Calu3 (cell line): ENCODE results near the gene SV2B. TPM values are rescaled to one million over a fixed set of nuclear protein-coding genes. Genes with fewer than 3 reads are reported as not detected.

Source experiments
- BruUV-seq: library from RNA; stranded (reverse); fragments of 400-500 nt; replicated peaks from 2 replicates; lab custom pipeline; 2021; lab: Mats Ljungman, UMichigan
- CTCF ChIA-PET: fragments of 300-600 bp; sonication (Branson Sonifier 250); formaldehyde crosslinking; loops from one replicate; lab custom pipeline; 2022; ENCODE audit warnings: antibody characterized with exemption; lab: Charles Lee
- DNase-seq: peaks from one replicate; pipeline ENCODE4 v3.0.0; 2022
- H3K27ac Mint-ChIP-seq: one replicate; pipeline ENCODE4 v1.8.0; 2022; ENCODE audit warnings: mixed read lengths; ENCODE audit not compliant: unreplicated experiment
- H3K27me3 Mint-ChIP-seq: one replicate; pipeline ENCODE4 v1.8.0; 2022; ENCODE audit warnings: mixed read lengths; ENCODE audit not compliant: unreplicated experiment
- H3K36me3 Mint-ChIP-seq: one replicate; pipeline ENCODE4 v1.8.0; 2022; ENCODE audit warnings: mild to moderate bottlenecking, moderate library complexity, mixed read lengths; ENCODE audit not compliant: insufficient read depth, unreplicated experiment
- H3K4me1 Mint-ChIP-seq: one replicate; pipeline ENCODE4 v1.8.0; 2022; ENCODE audit warnings: mild to moderate bottlenecking, low read depth, mixed read lengths; ENCODE audit not compliant: unreplicated experiment
- H3K4me3 Mint-ChIP-seq: one replicate; pipeline ENCODE4 v1.8.0; 2022; ENCODE audit warnings: mild to moderate bottlenecking, low read depth, moderate library complexity, mixed read lengths; ENCODE audit not compliant: unreplicated experiment
- H3K9me3 Mint-ChIP-seq: one replicate; pipeline ENCODE4 v1.8.0; 2022; ENCODE audit warnings: low read depth, mixed read lengths; ENCODE audit not compliant: unreplicated experiment
- CTCF ChIP-seq: fragments of 200-600 bp; IDR thresholded peaks from one replicate; pipeline ENCODE4 v1.8.0; 2022; ENCODE audit warnings: antibody characterized with exemption; ENCODE audit not compliant: unreplicated experiment
- intact Hi-C: fragments of 100-400 bp; cut with micrococcal nuclease; formaldehyde crosslinking; loops from one replicate; pipeline ENCODE4 v1.10.0; 2022; ENCODE audit not compliant: unreplicated experiment
- total RNA-seq: library from RNA; stranded (reverse); gene quantifications from 2 replicates; pipeline ENCODE4 v1.2.3, GENCODE V29; 2022

Gene SV2B
- total RNA-seq, 1 experiment from 2014 or later = 2.2 TPM

DNA sequence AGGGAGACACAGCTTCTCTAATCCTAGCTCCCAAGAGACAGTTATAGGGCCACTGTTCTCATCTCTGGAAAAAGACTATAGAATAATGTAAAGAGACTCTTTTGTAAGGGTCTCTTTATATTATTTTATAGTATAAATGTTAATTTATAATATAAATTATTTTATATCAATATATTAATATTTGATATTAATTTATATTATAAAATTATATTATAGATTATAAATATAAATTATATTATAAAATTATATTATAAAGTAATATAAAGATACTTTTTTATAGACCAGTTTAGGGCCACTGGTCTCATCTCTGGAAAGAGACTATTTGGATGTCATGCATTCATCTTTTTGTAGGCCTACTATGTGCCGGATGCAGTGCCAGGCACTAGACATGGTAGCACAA lies 53.9 kb downstream of the SV2B start:
- no TSS peak for BruUV-seq
- Mint-ChIP-seq H3K9me3 (peaks cover 2% of the 10 kb centered on the region), H3K27ac (no peak overlapping the region), H3K4me1 (no peaks in the 10 kb centered on the region), H3K27me3 (peaks cover 99% of the 10 kb centered on the region), H3K36me3 (no peaks in the 10 kb centered on the region), H3K4me3 (no peak overlapping the region)
- no peak for TF ChIP-seq CTCF
- CTCF ChIA-PET = no interaction called here
- DNase-seq = no peak
- intact Hi-C loops = no loop called here

DNA sequence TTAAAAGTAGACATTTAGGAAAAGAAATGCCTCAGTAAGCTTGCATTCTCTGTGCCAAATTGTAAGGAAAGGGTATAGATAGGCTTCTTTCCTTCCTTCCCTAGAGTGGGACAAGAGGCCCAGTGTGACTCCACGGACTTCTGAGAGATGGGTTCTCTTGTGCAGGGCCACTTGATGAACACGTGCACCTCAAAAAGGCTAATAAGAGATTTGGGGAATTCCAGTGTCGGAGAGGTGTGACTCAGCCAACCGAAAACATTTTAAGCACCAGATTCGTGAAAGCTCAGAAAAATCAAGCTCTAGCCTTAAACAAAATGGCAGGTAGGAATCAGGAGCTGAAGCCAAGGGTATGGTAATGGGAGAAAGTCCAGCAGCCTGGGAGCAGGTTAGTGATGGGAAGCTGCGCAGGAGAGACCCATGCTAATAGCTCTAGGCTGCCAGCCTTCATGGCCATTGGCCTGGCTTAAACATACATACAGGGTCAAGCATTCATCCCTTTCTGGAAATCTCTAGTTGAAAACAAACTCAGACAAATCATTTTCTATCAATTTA lies 56.2 kb downstream of the SV2B start:
- no peaks in the 10 kb centered on the region for H3K36me3 Mint-ChIP-seq
- CTCF ChIA-PET = no interaction called here
- H3K27me3 Mint-ChIP-seq = peaks cover 84% of the 10 kb centered on the region
- no peak for DNase-seq
- H3K4me3 Mint-ChIP-seq = no peak overlapping the region
- no peaks in the 10 kb centered on the region for H3K4me1 Mint-ChIP-seq
- peaks cover 2% of the 10 kb centered on the region for H3K9me3 Mint-ChIP-seq
- H3K27ac Mint-ChIP-seq = no peak overlapping the region
- no TSS peak for BruUV-seq
- intact Hi-C loops = no loop called here
- no peak for TF ChIP-seq CTCF

GRCh38 chr15:91158415-91159394 lies 58.6 kb downstream of the SV2B start:
- BruUV-seq = no TSS peak
- no peaks in the 10 kb centered on the region for H3K4me1 Mint-ChIP-seq
- TF ChIP-seq CTCF = no peak
- intact Hi-C loops = no loop called here
- no peaks in the 10 kb centered on the region for H3K36me3 Mint-ChIP-seq
- H3K9me3 Mint-ChIP-seq = peaks cover 2% of the 10 kb centered on the region
- H3K4me3 Mint-ChIP-seq = no peak overlapping the region
- DNase-seq = no peak
- CTCF ChIA-PET = interaction anchor here (0.6 to 0.7 kb wide), 3 partner anchors 109 to 1689 kb away, joined by 3 to 8 read pairs (median 5); no protein-coding TSS in a partner anchor
- H3K27me3 Mint-ChIP-seq = peaks cover 61% of the 10 kb centered on the region
- H3K27ac Mint-ChIP-seq = no peak overlapping the region

- BruUV-seq = no TSS peak
- CTCF ChIA-PET = no interaction called here
- DNase-seq = no peak
- peaks cover 28% of the 10 kb centered on the region for H3K27me3 Mint-ChIP-seq
- TF ChIP-seq CTCF = no peak
- H3K4me3 Mint-ChIP-seq = no peak overlapping the region
- no peak overlapping the region for H3K27ac Mint-ChIP-seq
- peaks cover 5% of the 10 kb centered on the region for H3K9me3 Mint-ChIP-seq
- H3K4me1 Mint-ChIP-seq = no peaks in the 10 kb centered on the region
- intact Hi-C loops = no loop called here
- H3K36me3 Mint-ChIP-seq = no peaks in the 10 kb centered on the region
Observed at GRCh38 chr15:91165850-91166249, 65.8 kb downstream of the SV2B start.
